ENCODE results near the gene SYT6. TPM values are rescaled to one million over a fixed set of nuclear protein-coding genes. Genes with fewer than 3 reads are reported as not detected.

Gene SYT6
- total RNA-seq, 4 donors from 2014 or later, result 2.0 TPM; not detected in 3

DNA sequence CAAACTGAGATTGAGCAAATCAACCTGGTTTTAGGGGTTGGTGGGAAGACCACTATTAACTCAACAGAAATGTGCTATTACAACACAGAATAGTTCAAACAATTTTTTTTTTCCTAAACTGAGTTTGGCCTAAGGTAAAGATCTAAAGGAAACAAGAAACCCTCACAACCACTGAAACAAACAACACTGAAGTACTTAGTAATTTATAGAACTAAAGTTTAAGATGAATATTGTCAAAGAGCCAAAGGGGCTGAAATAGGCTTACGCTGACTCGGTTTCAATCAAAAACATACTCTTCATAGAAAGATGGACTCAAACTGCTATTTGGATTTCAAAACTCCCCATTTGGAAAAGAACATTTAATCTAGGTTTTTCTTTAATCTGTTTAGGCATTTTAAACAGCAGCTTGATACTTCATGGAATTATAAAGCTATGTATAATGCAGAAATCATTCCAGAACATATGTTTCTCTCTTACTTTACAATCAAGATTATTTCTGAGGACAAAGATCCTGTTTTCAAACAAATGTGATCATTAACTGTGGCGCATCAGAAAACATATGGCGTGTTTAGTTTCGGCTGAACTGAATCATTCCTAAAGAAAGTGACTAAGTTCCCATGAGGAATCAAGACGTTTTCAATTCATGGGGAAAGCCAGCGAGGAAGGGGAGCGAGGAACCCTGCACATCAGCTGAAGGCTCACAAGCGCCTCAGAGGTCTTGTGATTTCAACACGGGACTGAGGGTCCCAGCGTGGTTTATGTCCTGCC is 62.7 kb downstream of the SYT6 start:
- Histone ChIP-seq H3K9me3 (no peaks in the 10 kb centered on the region), H3K4me1 (peaks cover 0 to 8% (median 0%) of the 10 kb centered on the region in 3 donors), H3K27ac (no peak overlapping the region), H3K27me3 (no peaks in the 10 kb centered on the region), H3K36me3 (no peaks in the 10 kb centered on the region), H3K4me3 (no peak overlapping the region)
- TF ChIP-seq EP300 (IDR thresholded peaks at IDR 0.05) (no peak), POLR2A (IDR thresholded peaks at IDR 0.05) (no peak), POLR2AphosphoS5 (IDR thresholded peaks at IDR 0.05) (no peak)
- TF ChIP-seq, protein P1, sequence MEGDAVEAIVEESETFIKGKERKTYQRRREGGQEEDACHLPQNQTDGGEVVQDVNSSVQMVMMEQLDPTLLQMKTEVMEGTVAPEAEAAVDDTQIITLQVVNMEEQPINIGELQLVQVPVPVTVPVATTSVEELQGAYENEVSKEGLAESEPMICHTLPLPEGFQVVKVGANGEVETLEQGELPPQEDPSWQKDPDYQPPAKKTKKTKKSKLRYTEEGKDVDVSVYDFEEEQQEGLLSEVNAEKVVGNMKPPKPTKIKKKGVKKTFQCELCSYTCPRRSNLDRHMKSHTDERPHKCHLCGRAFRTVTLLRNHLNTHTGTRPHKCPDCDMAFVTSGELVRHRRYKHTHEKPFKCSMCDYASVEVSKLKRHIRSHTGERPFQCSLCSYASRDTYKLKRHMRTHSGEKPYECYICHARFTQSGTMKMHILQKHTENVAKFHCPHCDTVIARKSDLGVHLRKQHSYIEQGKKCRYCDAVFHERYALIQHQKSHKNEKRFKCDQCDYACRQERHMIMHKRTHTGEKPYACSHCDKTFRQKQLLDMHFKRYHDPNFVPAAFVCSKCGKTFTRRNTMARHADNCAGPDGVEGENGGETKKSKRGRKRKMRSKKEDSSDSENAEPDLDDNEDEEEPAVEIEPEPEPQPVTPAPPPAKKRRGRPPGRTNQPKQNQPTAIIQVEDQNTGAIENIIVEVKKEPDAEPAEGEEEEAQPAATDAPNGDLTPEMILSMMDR (IDR thresholded peaks at IDR 0.05), result no peak
- WGBS, 2 donors (ENCODE audit: low coverage in 1 of 2), result 78 to 100% methylated on average over 3 to 11 of the region's 11 CpGs
- ATAC-seq, result no peak

- H3K9me3 ChIP-seq, result no peaks in the 10 kb centered on the region
- no peak overlapping the region for H3K4me3 ChIP-seq
- H3K4me1 ChIP-seq, result peaks cover 0 to 8% (median 0%) of the 10 kb centered on the region in 3 donors
- no peaks in the 10 kb centered on the region for H3K27me3 ChIP-seq
- H3K36me3 ChIP-seq, result no peaks in the 10 kb centered on the region
- no peak for TF ChIP-seq EP300 (IDR thresholded peaks at IDR 0.05)
- TF ChIP-seq POLR2AphosphoS5 (IDR thresholded peaks at IDR 0.05), result no peak
- ATAC-seq, result no peak
- H3K27ac ChIP-seq, result no peak overlapping the region
- 84% methylated on average over 4 of the region's 4 CpGs; no CpG with 5 or more reads in 1 of the 2 donors for WGBS, 2 donors (ENCODE audit: low coverage in 1 of 2)
Measured at GRCh38 chr1:114089502-114090138, 64.0 kb downstream of the SYT6 start.

- H3K4me3 ChIP-seq, result no peak overlapping the region
- no peak overlapping the region for H3K27ac ChIP-seq
- 65 to 83% methylated on average over 5 to 8 of the region's 13 CpGs for WGBS, 2 donors (ENCODE audit: low coverage in 1 of 2)
- no peaks in the 10 kb centered on the region for H3K27me3 ChIP-seq
- TF ChIP-seq POLR2AphosphoS5 (IDR thresholded peaks at IDR 0.05) (no peak), EP300 (IDR thresholded peaks at IDR 0.05) (no peak), POLR2A (IDR thresholded peaks at IDR 0.05) (no peak)
- TF ChIP-seq, protein P1 (IDR thresholded peaks at IDR 0.05), result no peak
- no peaks in the 10 kb centered on the region for H3K9me3 ChIP-seq
- no peaks in the 10 kb centered on the region for H3K36me3 ChIP-seq
- H3K4me1 ChIP-seq, result no peaks in the 10 kb centered on the region
- no peak for ATAC-seq
Measured at GRCh38 chr1:114088392-114089299, 65.0 kb downstream of the SYT6 start.

GRCh38 chr1:114087495-114087894 is 66.2 kb downstream of the SYT6 start:
- Histone ChIP-seq H3K27ac (no peak overlapping the region), H3K4me1 (peaks cover 0 to 2% (median 0%) of the 10 kb centered on the region in 3 donors), H3K4me3 (no peak overlapping the region), H3K9me3 (no peaks in the 10 kb centered on the region), H3K27me3 (no peaks in the 10 kb centered on the region), H3K36me3 (no peaks in the 10 kb centered on the region)
- no peak for TF ChIP-seq POLR2A (IDR thresholded peaks at IDR 0.05)
- no peak for TF ChIP-seq EP300 (IDR thresholded peaks at IDR 0.05)
- TF ChIP-seq, protein P1 (IDR thresholded peaks at IDR 0.05), result no peak
- TF ChIP-seq POLR2AphosphoS5 (IDR thresholded peaks at IDR 0.05), result no peak
- ATAC-seq, result no peak
- WGBS, 2 donors (ENCODE audit: low coverage in 1 of 2), result 80% methylated on average over 1 of the region's 2 CpGs; no CpG with 5 or more reads in 1 of the 2 donors

Data from gastroesophageal sphincter (tissue), 4 donors.